H1 (cell line): ENCODE data around the gene LDAH. TPM values are rescaled to one million over a fixed set of nuclear protein-coding genes. Genes with fewer than 3 reads are reported as not detected.

Experiments
- CHD7 ChIP-seq: fragments of 300-600 bp; sonication (generic); IDR thresholded peaks from 2 replicates; pipeline ENCODE4 v1.7.1; 2012; ENCODE audit warnings: low read length, moderate library complexity, mild to moderate bottlenecking, inconsistent platforms; ENCODE audit not compliant: insufficient replicate concordance
- EZH2 ChIP-seq: fragments of 200-600 bp; sonication (generic); IDR thresholded peaks from 2 replicates; pipeline ENCODE4 v1.7.1; 2012; ENCODE audit warnings: low read depth, mild to moderate bottlenecking, moderate library complexity, low read length, inconsistent platforms; ENCODE audit not compliant: severe bottlenecking
- RFX5 ChIP-seq: IDR thresholded peaks from 2 replicates; pipeline ENCODE4 v1.6.1; 2011; ENCODE audit warnings: low read depth, low read length, improper control_type of control experiment, borderline replicate concordance
- polyA plus RNA-seq, 7 experiments: library from polyadenylated mRNA; depleted of rRNA in 3 of 7; stranded (reverse) in 5 of 7; unstranded in 2 of 7; fragments of >200 nt in 5 of 7; fragments of 200-250 nt in 2 of 7; gene quantifications; 1 replicate in 5 of 7; 2 replicates in 1 of 7; 4 replicates in 1 of 7; pipeline versions ENCODE4 v1.2.1 to v1.2.3, GENCODE V29; 2011 to 2013; ENCODE audit warnings: missing spikeins in 2 of 7, mixed read lengths in 2 of 7
- total RNA-seq: library from RNA; stranded (reverse); fragmentation: NEBNext Ultra II Directional; extraction: Animal tissue kit (Norgen Biotek cat#: 25700); gene quantifications from 2 replicates; pipeline ENCODE4 v1.2.1, GENCODE V29; 2021
- TF ChIP-seq, protein P1 (sequence below): IDR thresholded peaks from 2 replicates; pipeline ENCODE4 v1.6.1; 2012; ENCODE audit warnings: inconsistent platforms

Gene LDAH
- total and polyA plus RNA-seq, 2 of the 8 experiments (the other 6 are each of a cell fraction or from before 2014, with no cell fraction given), result 10.9 to 26.3 TPM

- no peak for TF ChIP-seq CHD7
- no peak for TF ChIP-seq RFX5
- TF ChIP-seq EZH2, result peak; percentile 82
- TF ChIP-seq, protein P1, sequence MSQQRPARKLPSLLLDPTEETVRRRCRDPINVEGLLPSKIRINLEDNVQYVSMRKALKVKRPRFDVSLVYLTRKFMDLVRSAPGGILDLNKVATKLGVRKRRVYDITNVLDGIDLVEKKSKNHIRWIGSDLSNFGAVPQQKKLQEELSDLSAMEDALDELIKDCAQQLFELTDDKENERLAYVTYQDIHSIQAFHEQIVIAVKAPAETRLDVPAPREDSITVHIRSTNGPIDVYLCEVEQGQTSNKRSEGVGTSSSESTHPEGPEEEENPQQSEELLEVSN, result peak; percentile 59; the same call in 1 of the 2 replicates
These were observed 152.4 kb downstream of the LDAH start (continued) for GRCh38 chr2:20670315-20671035.
